ENCODE data around the gene PLCXD1.

GRCh38 chrX:347351-348117 lies 66.4 kb downstream of the PLCXD1 start:
- TF ChIP-seq MAX (IDR thresholded peaks at IDR 0.05), result no peak
- TF ChIP-seq FOXM1 (IDR thresholded peaks at IDR 0.05; ENCODE audit: borderline replicate concordance, low read depth), result no peak
- no peak for TF ChIP-seq USF1 (IDR thresholded peaks at IDR 0.05)
- TF ChIP-seq EP300 (IDR thresholded peaks at IDR 0.05; ENCODE audit: borderline replicate concordance), result no peak
- TF ChIP-seq REST (IDR thresholded peaks at IDR 0.05; ENCODE audit: low read depth), result no peak
- TF ChIP-seq TAF1 (IDR thresholded peaks at IDR 0.05; ENCODE audit: low read depth), result no peak
- no peak for TF ChIP-seq RAD21 (IDR thresholded peaks at IDR 0.05; ENCODE audit: low read depth)
- TF ChIP-seq ZBTB7A (IDR thresholded peaks at IDR 0.05; ENCODE audit: low read depth), result no peak
- no peak for TF ChIP-seq TEAD4 (IDR thresholded peaks at IDR 0.05)
